Mesendoderm (in vitro differentiated cells): Measurements from ENCODE around the gene LRRTM4.
A peak's percentile ranks its signal among the peaks of the same experiment; 100 is the strongest.

Experiments used
- DNase-seq: peaks from one replicate; pipeline ENCODE4 v3.0.0; 2013
- H2AK5ac ChIP-seq: 2 replicates; pipeline ENCODE4 v1.6.1; 2013; ENCODE audit warnings: low read length, inconsistent platforms
- H2BK120ac ChIP-seq: 2 replicates; pipeline ENCODE4 v1.6.1; 2013; ENCODE audit warnings: low read depth, mild to moderate bottlenecking, low read length, moderate library complexity, mixed read lengths
- H2BK15ac ChIP-seq: replicated peaks from 2 replicates; pipeline ENCODE4 v1.6.1; 2013; ENCODE audit warnings: low read depth, mild to moderate bottlenecking, moderate library complexity
- H2BK5ac ChIP-seq: 2 replicates; pipeline ENCODE4 v1.6.1; 2013; ENCODE audit warnings: low read length, inconsistent platforms
- H3K18ac ChIP-seq: 2 replicates; pipeline ENCODE4 v1.6.1; 2013; ENCODE audit warnings: mild to moderate bottlenecking, low read length, mixed read lengths
- H3K23ac ChIP-seq: one replicate; pipeline ENCODE4 v1.6.1; 2013; ENCODE audit warnings: low read length
- H3K27ac ChIP-seq: 2 replicates; pipeline ENCODE4 v1.5.1; 2013; ENCODE audit warnings: low read depth, mild to moderate bottlenecking, inconsistent platforms, low read length, moderate library complexity
- H3K27me3 ChIP-seq: 2 replicates; pipeline ENCODE4 v1.6.1; 2013; ENCODE audit warnings: low read length, control low read depth, mild to moderate bottlenecking, inconsistent platforms; ENCODE audit not compliant: insufficient read depth, poor library complexity
- H3K36me3 ChIP-seq: 2 replicates; pipeline ENCODE4 v1.6.1; 2013; ENCODE audit warnings: low read length, inconsistent platforms; ENCODE audit not compliant: control insufficient read depth, insufficient read depth
- H3K4ac ChIP-seq: one replicate; pipeline ENCODE4 v1.6.1; 2013; ENCODE audit warnings: low read depth, mild to moderate bottlenecking, low read length, moderate library complexity
- H3K4me1 ChIP-seq: 2 replicates; pipeline ENCODE4 v1.6.1; 2013; ENCODE audit warnings: low read depth, low read length, inconsistent platforms; ENCODE audit not compliant: control insufficient read depth
- H3K4me2 ChIP-seq: 2 replicates; pipeline ENCODE4 v1.6.1; 2013; ENCODE audit warnings: low read length
- H3K4me3 ChIP-seq: 2 replicates; pipeline ENCODE4 v1.5.1; 2013; ENCODE audit warnings: mild to moderate bottlenecking, low read length
- H3K56ac ChIP-seq: one replicate; pipeline ENCODE4 v1.6.1; 2013; ENCODE audit warnings: low read length
- H3K79me1 ChIP-seq: 2 replicates; pipeline ENCODE4 v1.6.1; 2013; ENCODE audit warnings: low read length, inconsistent platforms
- H3K79me2 ChIP-seq: 2 replicates; pipeline ENCODE4 v1.6.1; 2013; ENCODE audit warnings: mild to moderate bottlenecking, low read length; ENCODE audit not compliant: control insufficient read depth, insufficient read depth
- H3K9ac ChIP-seq: 2 replicates; pipeline ENCODE4 v1.6.1; 2013; ENCODE audit warnings: low read length, inconsistent platforms
- H4K5ac ChIP-seq: one replicate; pipeline ENCODE4 v1.6.1; 2013; ENCODE audit warnings: low read length
- H4K8ac ChIP-seq: one replicate; pipeline ENCODE4 v1.6.1; 2013; ENCODE audit warnings: low read depth, mild to moderate bottlenecking, control low read depth, low read length, moderate library complexity
- WGBS: extraction: QIAGEN DNeasy Blood & Tissue Kit; methylation state at CpG from one replicate; pipeline ENCODE4 v1.1.7; 2013; ENCODE audit warnings: low lambda C conversion rate, missing lambda C conversion rate; ENCODE audit not compliant: insufficient coverage; ENCODE audit errors: extremely low coverage; 5-methylcytosine and 5-hydroxymethylcytosine counted together

Gene LRRTM4

GRCh38 chr2:77488141-77488540, 34.0 kb downstream of the LRRTM4 start:
- H2BK5ac ChIP-seq = no peak overlapping the region
- no peaks in the 10 kb centered on the region for H3K4me1 ChIP-seq
- WGBS = no CpG with 5 or more reads among the region's 7 CpGs
- no peak overlapping the region for H3K23ac ChIP-seq
- H3K4ac ChIP-seq = no peak overlapping the region
- no peaks in the 10 kb centered on the region for H3K27me3 ChIP-seq
- H3K9ac ChIP-seq = no peak overlapping the region
- H3K79me1 ChIP-seq = no peaks in the 10 kb centered on the region
- no peaks in the 10 kb centered on the region for H3K36me3 ChIP-seq
- no peak overlapping the region for H3K4me2 ChIP-seq
- no peak overlapping the region for H3K18ac ChIP-seq
- H2BK120ac ChIP-seq = no peak overlapping the region
- H4K8ac ChIP-seq = no peak overlapping the region
- H4K5ac ChIP-seq = no peak overlapping the region
- H3K4me3 ChIP-seq = no peak overlapping the region
- H3K56ac ChIP-seq = no peak overlapping the region
- no peaks in the 10 kb centered on the region for H3K79me2 ChIP-seq
- H2BK15ac ChIP-seq = no peak overlapping the region
- H3K27ac ChIP-seq = no peak overlapping the region
- no peak for DNase-seq
- H2AK5ac ChIP-seq = no peak overlapping the region

- H3K9ac ChIP-seq = no peak overlapping the region
Measured at GRCh38 chr2:77487074-77487803, 34.9 kb downstream of the LRRTM4 start.

GRCh38 chr2:77484026-77484425, 38.1 kb downstream of the LRRTM4 start:
- DNase-seq = peak; percentile 78
- no peaks in the 10 kb centered on the region for H3K79me1 ChIP-seq
- H3K4me2 ChIP-seq = no peak overlapping the region
- no peak overlapping the region for H3K4me3 ChIP-seq
- no peak overlapping the region for H2AK5ac ChIP-seq
- no peak overlapping the region for H2BK5ac ChIP-seq
- H3K9ac ChIP-seq = no peak overlapping the region
- H3K4ac ChIP-seq = no peak overlapping the region
- no peak overlapping the region for H2BK120ac ChIP-seq
- H3K27ac ChIP-seq = no peak overlapping the region
- H3K79me2 ChIP-seq = no peaks in the 10 kb centered on the region
- H2BK15ac ChIP-seq = no peak overlapping the region
- no peak overlapping the region for H4K5ac ChIP-seq
- H3K27me3 ChIP-seq = no peaks in the 10 kb centered on the region
- no peak overlapping the region for H3K56ac ChIP-seq
- H4K8ac ChIP-seq = no peak overlapping the region
- H3K4me1 ChIP-seq = no peaks in the 10 kb centered on the region
- H3K36me3 ChIP-seq = no peaks in the 10 kb centered on the region
- H3K23ac ChIP-seq = no peak overlapping the region
- no peak overlapping the region for H3K18ac ChIP-seq

More at GRCh38 chr2:77487074-77487803, 34.9 kb downstream of the LRRTM4 start:
- Histone ChIP-seq H3K23ac (no peak overlapping the region), H2BK15ac (no peak overlapping the region), H3K79me1 (no peaks in the 10 kb centered on the region), H3K27ac (no peak overlapping the region), H2AK5ac (no peak overlapping the region), H3K4ac (no peak overlapping the region), H3K4me1 (no peaks in the 10 kb centered on the region), H3K18ac (no peak overlapping the region), H3K36me3 (no peaks in the 10 kb centered on the region), H4K5ac (no peak overlapping the region), H3K27me3 (no peaks in the 10 kb centered on the region), H3K4me2 (no peak overlapping the region), H3K79me2 (no peaks in the 10 kb centered on the region), H3K4me3 (no peak overlapping the region), H4K8ac (no peak overlapping the region), H3K56ac (no peak overlapping the region), H2BK120ac (no peak overlapping the region), H2BK5ac (no peak overlapping the region)
- no CpG with 5 or more reads among the region's 15 CpGs for WGBS
- no peak for DNase-seq

- Histone ChIP-seq H3K18ac (no peak overlapping the region), H3K36me3 (no peaks in the 10 kb centered on the region), H3K79me1 (no peaks in the 10 kb centered on the region), H3K4me3 (no peak overlapping the region), H4K8ac (no peak overlapping the region), H3K4me2 (no peak overlapping the region), H2BK15ac (no peak overlapping the region), H3K27me3 (no peaks in the 10 kb centered on the region), H3K4me1 (no peaks in the 10 kb centered on the region), H2BK5ac (no peak overlapping the region), H3K56ac (no peak overlapping the region), H3K27ac (no peak overlapping the region), H3K79me2 (no peaks in the 10 kb centered on the region), H3K23ac (no peak overlapping the region), H2BK120ac (no peak overlapping the region), H4K5ac (no peak overlapping the region), H3K9ac (no peak overlapping the region), H2AK5ac (no peak overlapping the region), H3K4ac (no peak overlapping the region)
- DNase-seq = peak; percentile 25
- no CpG with 5 or more reads among the region's 3 CpGs for WGBS
Measured at GRCh38 chr2:77479895-77480294, 42.3 kb downstream of the LRRTM4 start.

- H3K27ac ChIP-seq = no peak overlapping the region
Measured at GRCh38 chr2:77479395-77479794, 42.8 kb downstream of the LRRTM4 start.

GRCh38 chr2:77470096-77470495, 52.1 kb downstream of the LRRTM4 start:
- Histone ChIP-seq H2BK5ac (no peak overlapping the region), H3K4me3 (no peak overlapping the region), H3K23ac (no peak overlapping the region), H4K8ac (no peak overlapping the region), H3K56ac (no peak overlapping the region), H2AK5ac (no peak overlapping the region), H3K4me1 (no peaks in the 10 kb centered on the region), H2BK15ac (no peak overlapping the region), H4K5ac (no peak overlapping the region), H3K79me1 (no peaks in the 10 kb centered on the region), H3K27me3 (no peaks in the 10 kb centered on the region), H3K27ac (no peak overlapping the region), H3K18ac (no peak overlapping the region), H3K9ac (no peak overlapping the region), H2BK120ac (no peak overlapping the region), H3K36me3 (no peaks in the 10 kb centered on the region), H3K4ac (no peak overlapping the region), H3K4me2 (no peak overlapping the region), H3K79me2 (no peaks in the 10 kb centered on the region)
- WGBS = no CpG with 5 or more reads among the region's 3 CpGs
- no peak for DNase-seq

More at GRCh38 chr2:77479395-77479794, 42.8 kb downstream of the LRRTM4 start:
- Histone ChIP-seq H3K4ac (no peak overlapping the region), H3K36me3 (no peaks in the 10 kb centered on the region), H2BK120ac (no peak overlapping the region), H2BK15ac (no peak overlapping the region), H3K79me2 (no peaks in the 10 kb centered on the region), H2BK5ac (no peak overlapping the region), H3K18ac (no peak overlapping the region), H3K4me3 (no peak overlapping the region), H4K8ac (no peak overlapping the region), H3K79me1 (no peaks in the 10 kb centered on the region), H3K4me1 (no peaks in the 10 kb centered on the region), H3K27me3 (no peaks in the 10 kb centered on the region), H3K9ac (no peak overlapping the region), H3K4me2 (no peak overlapping the region), H4K5ac (no peak overlapping the region), H3K56ac (no peak overlapping the region), H2AK5ac (no peak overlapping the region), H3K23ac (no peak overlapping the region)
- 100% methylated on average over 1 of the region's 6 CpGs for WGBS
- no peak for DNase-seq
